Activated CD8-positive, alpha-beta memory T cell treated with anti-CD3 and anti-CD28 coated beads, Interleukin-2, amount 50 U/mL, for 24 hours (primary cell): Measurements from ENCODE around the gene TTLL11.

ENCODE experiments used
- DNase-seq: peaks from one replicate; pipeline ENCODE4 v3.0.0-alpha.2; 2020; ENCODE audit errors: extremely low read depth

TTLL11 gene

DNA sequence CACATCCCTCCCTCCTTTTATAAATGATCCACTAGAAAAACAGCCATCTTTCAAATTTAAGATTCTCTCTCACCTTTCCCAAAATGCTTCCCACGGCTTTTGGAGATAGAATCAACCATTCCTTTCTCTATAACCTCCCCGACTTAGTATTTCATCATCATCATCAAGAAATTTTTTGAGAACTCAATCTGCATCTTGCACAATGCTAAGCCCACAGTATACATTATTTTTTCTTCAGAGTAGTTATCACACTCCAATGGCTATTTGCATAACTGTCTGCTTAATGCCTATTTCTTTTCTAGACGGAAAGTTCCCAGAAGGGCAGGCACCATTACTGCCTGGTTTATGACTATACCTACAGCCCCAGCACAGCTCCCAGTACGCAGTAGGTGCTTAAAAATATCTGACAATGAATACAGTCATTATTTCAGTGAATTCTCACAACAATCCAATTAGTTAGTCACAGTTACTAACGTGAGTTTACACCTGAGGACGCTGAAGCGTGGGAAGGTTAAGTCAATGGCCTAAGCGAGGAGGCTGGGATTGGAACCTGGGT lies 212.7 kb downstream of the TTLL11 start:
- DNase-seq: no peak

DNA sequence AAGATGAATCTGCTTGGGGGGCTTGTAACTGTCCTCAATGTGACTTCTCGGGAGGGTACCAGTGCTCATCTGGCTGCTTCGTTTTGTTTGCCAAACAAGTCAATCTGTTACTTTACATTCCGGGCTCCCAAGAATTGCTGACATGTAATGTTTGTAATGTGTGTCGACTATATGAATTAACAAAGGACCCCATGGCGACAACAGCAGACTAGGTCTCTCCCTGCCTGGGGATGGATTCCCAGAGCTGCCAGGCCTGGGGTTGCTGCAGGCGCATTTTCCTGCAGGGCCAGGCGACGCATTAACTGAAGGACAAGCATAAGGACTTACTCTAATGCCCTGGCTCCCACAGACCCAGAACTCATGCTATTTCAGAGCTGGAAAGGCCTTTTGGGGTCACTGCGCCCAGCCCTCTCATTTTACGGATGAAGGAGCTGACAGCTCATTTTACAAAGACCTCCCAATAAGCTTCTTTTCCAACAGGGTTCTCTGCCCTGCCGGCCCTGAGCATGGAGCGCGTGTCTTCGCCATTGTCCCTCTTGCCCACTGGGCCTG lies 214.8 kb downstream of the TTLL11 start:
- no peak for DNase-seq

DNA sequence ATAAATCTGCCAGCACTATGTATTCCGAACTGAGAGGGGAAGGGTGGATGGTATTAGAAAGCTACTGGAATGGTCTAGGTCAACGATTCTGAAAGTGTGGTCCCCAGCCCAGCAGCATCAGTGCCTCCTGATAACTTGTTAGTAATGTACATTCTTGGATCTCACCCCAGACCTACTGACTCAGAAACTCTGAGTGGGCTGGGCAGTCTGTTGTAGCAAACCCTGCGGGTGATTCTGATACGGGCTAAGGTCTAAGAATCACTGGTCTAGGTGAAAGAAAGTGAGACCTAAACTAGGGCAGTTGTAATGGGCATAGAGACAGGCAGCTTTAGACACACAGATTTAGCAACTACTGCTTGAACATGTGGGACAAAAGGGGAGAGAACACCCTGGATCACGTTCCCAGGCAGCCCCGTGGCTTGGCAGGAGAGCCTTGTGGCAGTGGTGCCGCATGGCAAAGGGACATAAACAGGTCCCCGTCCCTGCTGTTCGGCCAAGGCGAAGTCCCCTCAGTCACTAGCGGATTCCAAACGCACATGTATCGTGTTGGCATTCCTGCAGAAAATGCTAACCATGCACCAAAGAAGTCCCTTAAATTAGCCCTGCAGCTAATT lies 216.3 kb downstream of the TTLL11 start:
- DNase-seq: no peak

DNA sequence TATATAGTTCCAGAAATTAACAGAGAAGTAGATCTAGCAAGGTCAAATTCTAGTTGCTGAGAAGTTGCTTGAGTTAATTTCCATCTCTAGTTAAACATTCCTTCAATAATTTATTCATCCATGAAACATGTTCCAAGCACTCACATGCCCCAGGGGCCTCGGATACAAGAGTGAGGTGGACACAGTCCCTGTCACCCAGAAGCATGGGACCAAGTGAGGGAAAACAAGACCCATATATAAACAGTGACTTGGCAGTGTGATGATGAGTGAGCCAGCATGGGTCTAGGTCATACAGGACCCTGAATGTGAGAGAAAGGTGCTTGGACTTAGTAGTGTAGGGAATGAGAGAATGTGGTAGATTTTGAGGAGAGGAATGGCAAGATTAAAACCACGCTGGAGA lies 216.9 kb downstream of the TTLL11 start:
- DNase-seq: no peak

DNA sequence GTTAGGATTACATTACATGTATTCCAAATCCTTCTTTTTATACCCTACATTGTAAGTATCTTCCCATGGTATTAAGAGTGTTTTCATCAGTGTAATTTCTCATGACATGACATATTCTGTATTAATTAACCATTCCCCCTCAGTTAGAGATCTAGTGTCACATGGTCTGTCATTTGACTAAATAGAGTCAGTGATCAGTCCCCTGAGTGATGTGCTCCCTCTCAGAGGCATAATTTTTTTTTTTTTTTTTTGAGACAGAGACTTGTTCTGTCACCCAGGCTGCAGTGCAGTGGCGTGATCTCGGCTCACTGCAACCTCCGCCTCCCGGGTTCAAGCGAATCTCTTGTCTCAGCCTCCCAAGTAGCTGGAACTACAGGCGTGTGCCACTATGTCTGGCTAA lies 218.6 kb downstream of the TTLL11 start:
- no peak for DNase-seq

DNA sequence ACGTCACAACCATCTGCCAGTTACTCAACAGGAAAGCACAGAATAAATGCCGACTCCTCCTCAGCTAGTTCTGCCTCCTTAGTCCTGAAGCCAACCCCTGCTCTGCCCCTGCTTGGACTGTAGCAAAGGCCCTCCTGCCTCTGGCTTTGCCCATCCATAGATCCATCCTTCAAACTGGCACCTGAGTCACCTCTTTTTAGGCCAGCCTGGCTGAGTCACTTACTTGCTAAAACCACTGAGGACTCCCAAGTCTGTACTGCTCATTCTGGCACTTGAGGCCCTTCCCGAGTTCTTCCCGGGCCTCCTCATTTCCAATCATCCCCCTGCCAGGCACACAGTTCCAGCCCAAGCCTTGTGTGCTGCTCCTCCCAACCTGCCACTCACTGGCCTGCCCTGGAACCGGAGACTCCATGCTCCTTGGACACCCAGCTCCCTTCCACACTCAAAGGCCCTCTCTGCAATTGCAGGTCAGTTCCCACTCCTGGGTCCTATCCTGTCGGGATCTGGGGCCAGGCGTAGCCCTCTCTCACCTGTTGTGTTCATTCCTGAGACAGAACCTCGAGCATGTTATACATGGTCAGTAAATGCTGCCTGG lies 221.6 kb downstream of the TTLL11 start:
- no peak for DNase-seq

DNA sequence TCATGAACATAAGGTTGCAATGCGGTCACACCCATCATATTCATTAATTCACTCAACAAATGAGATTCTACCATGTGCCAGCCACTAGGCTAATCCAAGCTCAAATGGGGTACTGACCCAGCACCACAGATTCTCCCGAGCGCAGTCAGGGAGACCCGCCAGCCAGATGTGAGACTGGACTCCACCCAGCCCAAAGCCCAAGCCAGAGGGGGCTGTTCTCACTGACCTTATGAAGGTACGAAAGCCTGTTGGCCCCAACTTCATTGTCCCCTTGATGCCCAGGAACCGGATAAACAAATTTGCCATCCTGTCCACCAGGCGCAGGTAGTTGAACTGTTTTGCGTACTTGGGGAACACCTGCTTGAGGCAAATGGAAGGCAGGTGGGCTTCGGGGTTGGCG lies 222.8 kb downstream of the TTLL11 start:
- DNase-seq: no peak

DNA sequence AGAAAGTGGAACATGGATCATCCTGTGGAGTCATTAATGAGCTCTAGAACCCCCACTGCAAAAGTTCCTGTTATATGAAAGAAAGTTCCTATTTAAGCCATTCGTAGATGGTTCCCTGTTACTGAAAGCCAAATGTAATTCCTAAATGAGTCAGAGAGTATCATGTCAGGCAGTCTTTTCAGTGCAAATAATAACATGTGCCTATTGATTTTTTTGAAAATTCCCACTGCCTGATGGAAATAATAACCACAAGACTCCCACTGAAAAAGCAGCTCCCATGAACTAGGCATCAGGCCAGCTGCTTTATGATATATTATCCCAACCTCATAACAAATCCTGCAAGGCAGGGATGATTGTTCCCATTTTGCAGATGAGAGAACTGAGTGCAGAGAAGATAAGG lies 224.5 kb downstream of the TTLL11 start:
- no peak for DNase-seq

DNA sequence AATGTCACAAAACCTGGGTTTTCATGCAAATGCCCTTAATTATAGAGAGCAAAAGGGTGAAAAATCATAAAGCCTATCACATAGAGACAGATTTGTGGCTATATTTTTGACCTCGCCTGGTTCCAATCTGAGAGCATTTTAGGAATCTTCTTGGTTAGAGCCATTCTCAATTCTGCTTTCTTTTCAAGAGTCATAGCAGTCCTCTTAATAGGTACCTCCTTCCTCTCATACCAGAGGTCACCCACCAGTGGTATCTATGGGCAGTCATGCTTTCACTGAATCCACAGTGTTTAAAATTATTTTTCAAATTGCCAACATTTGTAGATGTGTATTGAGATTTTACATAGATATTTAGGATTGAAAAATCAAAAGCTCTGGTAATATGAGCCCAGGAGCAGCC lies 226.2 kb downstream of the TTLL11 start:
- DNase-seq: no peak

DNA sequence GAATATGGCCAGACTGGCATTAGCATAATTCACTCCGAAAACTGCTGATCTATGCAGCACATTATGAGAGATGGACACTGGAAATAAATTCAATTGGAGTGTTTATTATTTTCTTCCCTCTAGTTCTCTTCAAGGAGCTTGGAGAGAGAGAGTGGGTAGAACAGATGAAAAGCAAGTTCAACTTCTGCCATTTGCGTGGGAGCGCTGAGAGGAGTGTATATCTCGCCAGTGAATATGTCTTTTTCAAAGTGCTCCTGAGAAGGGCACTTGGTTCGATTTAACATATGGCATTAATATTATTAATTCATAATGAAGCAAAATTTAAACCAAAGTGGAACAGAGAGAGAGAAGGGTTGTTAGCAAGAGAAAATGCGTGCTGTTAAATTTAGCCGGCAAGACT lies 227.2 kb downstream of the TTLL11 start:
- DNase-seq: no peak

DNA sequence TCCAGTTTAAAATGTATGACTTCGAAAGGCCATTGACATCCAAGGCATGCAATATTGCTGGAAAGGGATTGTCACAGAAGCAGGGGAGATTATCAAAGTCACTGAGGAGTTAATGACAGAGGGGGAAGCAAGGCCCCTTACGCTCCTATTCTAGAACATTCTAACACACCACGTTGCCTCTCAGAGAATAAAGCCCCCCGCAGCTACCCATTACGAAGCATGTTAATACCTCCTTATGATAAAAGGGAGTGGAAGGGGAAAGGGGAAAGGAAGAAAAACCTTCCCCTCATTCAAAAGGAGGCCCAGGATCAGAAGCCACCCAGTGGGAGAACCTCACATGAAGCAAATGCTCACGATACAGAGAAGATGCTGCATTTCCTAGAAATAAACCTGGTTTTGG lies 228.0 kb downstream of the TTLL11 start:
- DNase-seq: no peak

DNA sequence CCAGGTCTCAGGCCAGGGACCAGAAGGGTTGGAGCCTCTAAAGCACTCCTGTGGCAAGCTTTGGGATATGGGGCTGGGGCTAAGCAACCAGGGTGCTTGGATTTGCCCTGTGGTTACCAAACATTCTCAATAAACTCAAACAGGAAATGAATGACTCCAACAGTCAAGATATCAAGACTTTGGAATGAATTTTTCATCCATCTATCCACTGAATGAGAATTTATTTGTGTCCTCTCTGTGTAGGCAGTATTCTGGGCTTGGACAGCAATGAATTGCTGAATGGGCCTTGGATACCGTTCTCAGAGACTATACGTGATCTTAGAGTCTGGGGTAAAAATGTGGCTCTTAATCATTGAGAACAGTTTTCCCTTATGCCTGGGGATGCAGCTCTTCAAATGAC lies 229.2 kb downstream of the TTLL11 start:
- no peak for DNase-seq

DNA sequence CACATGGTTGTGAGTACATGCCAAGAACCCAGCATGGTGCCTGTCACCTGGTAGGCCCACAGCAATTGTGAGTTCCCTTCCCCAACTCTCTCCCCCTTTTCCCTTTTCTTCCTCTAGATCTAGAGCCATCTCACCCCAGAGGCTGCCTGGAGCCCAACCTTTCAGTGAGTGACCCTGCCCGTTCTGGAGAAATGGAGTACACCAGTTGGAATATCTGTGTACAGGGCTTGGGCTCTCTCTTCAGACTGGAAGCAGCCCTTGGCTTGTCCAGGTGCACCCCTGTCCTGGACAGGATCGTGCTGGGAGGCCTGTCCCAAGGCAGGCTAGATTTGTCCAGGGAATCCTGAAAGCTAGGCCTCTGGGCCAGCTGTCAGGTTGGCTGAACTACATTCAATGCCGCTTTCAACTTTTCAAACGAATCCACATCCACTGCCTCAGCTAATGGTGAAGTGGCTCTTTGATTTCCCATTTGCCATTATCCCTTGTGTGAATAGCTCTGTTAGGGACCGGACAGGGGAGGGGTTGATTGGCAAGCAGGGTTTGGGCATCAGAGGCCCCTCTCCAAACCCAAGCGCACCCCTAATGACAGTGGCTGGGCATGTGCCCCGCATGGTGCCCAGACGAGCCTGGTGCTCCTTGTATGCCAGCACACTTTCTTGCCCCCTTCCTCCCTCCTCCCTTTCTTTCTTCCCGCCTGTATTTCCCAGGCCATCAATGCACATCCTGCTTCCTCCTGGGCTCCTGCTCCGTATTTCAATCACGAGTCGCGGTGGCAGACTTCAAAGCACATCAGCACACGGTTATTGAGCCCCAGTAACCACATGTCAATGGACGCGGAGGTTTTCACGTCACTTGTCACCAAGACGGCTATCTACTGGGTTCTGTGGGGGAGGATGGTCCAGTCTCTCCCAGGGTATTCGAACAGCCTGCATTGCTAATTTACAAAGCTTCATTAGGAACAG lies 230.5 kb downstream of the TTLL11 start:
- DNase-seq: no peak

DNA sequence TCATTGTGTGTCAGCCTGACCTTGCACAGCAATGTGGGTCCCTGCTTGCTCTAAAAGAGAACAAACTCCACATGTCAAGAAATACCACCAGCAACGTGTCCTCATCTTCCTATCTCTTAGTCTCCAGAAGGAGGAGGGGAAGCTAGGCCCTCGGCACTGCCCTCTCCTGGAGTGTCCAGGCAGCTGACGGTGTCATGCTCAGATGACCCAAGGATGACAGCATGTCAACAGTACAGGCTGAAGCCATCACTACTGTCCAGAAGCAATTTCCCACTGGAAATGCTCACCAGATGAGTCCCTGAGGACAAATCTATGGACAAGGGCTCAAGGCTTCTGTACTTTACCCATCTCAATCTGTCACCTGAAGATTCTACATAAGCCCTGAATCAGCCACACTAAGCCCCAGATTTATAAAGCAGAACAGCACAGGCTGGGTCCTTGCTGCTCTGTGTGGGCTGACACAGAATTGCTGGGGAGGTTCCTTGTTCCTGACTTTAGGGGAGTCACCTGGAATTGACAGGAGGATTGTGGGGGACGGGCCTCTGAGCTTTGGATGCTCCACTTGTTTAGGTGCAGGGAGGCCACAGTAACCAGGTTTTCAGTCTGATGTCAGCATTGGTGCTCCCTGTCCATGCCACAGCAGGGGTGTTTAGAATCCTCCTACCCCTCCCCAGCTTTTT lies 231.5 kb downstream of the TTLL11 start:
- no peak for DNase-seq

DNA sequence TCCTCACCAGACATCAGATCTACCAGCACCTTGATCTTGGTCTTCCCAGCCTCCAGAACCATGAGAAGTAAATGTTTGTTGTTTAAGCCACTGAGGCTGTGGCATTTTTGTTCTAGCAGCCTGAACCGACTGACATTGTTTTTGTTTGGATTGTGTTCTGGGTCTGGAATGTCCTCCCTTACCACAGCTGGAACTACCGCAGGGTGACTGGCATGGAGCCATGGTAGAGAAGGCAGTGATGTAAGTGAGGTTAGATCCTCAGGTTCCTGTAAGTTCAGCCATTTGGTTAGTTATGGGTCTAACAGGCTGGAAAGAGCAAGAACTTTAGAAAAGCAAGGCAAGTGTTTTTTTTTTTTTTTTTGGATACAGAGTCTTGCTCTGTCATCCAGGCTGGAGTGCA lies 232.4 kb downstream of the TTLL11 start:
- DNase-seq: no peak

DNA sequence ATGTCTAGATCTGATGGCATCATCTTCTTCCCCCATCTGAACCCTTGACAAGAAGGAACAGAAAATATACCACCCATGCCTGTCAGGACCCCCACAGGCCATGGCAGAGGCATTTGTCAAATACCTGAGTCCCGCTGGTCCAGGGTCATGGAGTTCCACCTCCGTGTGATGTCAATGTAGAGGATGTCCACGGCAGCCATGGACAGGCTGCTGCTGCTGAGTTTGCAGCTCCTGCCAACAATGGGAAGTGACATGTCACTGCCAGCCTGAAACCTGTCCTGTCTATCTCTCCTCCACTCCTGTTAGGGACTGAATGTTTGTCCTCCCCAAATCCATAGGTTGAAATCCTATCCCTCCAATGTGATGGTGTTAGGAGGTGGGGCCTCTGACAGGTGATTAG lies 232.9 kb downstream of the TTLL11 start:
- no peak for DNase-seq

DNA sequence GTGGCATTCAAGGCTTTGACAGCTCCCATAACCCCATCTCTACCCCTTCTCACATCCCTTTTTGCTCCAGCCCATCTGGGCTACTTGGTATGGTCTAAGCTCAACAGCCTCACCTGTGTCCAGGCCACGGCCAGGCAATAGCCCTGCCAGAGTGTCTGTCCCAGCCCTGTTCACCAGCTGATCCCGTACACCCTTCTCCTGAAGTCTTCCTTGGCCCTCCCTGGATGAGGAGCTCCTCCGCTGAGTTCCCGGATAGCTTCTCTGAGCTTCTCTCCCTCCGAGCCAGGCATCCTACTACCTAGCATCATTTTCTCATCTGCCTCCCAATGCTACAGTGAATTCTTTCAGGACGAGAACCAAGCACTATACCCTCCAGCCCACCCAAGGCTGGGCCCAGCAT lies 233.5 kb downstream of the TTLL11 start:
- DNase-seq: no peak

DNA sequence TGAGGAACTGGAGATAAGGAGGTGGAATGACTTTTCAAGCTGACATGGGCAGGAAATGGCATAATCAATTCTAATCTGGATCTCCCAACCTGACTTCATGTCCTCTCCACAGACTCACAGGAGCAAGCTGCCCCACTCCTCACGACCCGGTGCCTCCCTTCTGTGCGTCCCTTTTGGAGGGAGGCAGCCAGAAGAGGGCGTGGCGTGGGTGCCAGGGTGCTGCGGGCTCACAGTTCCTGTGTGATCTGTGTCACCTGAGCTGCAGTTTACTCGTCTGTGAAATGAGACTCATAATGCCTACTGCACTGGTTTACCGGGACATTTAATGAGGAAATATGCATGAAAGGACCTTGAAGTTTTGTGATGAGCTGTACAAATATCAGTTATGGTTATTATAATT lies 234.3 kb downstream of the TTLL11 start:
- DNase-seq: no peak

DNA sequence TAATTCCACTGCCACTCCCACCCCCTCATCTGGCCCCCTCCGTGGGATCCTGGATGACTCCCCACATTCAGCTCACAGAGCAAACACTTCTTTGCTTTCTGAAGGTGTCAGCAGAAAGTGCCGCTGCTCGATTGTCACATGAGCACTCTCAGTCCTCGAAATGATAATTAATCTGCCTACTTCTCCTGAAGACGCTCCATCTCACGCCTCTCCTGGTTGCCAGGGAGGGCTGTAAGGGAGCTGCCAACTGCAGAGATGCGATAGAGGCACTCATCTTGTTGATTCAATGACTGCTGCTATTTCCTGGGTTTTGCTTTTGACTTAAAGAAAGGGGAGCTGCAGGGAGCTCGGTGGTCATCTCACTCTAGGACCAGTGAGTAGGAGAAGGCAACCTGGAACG lies 235.2 kb downstream of the TTLL11 start:
- DNase-seq: no peak

DNA sequence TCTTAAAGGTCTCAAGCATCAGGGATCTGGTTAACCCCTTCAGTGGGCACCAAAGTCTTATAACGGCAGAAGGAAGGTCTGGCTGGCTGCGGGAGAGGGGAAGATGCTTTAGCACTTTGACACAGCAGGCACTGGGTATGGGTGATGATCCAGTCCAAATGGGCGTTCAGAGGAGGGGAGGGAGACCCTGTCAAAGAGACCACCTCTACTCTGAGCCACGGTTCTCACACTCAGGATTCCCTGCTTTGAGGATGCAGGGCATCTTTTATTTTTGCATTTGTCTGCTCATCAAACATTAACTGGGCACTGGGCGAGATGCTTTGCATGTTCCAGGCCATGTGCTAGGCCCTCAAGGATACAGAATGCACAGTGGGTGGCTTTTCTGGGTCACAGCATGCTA lies 237.6 kb downstream of the TTLL11 start:
- DNase-seq: no peak

DNA sequence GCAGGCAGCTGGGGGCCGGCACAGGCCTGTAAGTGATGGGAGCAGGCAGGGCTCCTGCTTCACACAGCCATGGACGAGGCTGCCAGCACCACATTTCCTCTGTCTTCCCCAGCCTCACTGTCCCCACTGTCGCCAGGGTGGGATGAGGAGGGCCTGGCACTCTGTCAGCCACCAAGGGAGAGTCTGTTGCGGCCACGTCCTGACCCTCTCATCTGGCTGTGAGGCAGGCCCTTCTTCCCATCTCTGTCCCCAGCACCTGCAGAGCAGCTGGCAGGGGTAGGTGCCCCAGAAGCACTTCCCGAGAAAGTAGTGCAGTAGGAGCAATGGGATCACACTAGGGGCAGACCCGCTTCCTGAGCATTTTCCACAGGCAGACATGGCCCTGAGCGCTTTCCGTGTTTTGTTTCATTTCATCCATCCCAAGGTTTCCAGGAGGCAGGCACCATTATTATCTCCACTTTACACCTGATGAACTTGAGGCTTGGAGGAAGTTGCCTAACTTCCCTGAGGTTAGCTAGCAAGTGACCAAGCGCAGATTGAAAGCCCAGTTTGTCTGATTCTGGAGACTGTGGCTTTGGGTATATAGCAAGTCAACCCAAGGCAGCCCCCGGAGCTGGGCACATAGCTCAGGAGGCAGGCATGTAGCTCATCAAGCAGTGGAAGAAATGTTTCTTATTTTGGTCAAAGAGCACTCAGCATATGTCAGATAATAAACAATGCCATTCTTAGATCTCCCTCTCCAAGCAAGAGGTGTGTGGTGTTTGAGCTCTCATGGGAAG lies 239.3 kb downstream of the TTLL11 start:
- no peak for DNase-seq
